GM12878 (cell line): ENCODE data around the gene IL15.
"Not testable (repeated sequence)": the region's sequence is repeated elsewhere in the genome, so short reads cannot be mapped to it uniquely, and the experiment has no call there.

ENCODE experiments used
- ATF7 ChIP-seq: fragments of 450-650 bp; IDR thresholded peaks from 2 replicates; pipeline ENCODE4 v1.6.1; 2016; ENCODE audit warnings: low read depth, mild to moderate bottlenecking
- CREB1 ChIP-seq: IDR thresholded peaks from 2 replicates; pipeline ENCODE4 v1.6.1; 2012; ENCODE audit warnings: low read depth, mild to moderate bottlenecking, inconsistent platforms
- CTCF ChIP-seq, 3 experiments: IDR thresholded peaks in 2 of 3; conservative IDR thresholded peaks in 1 of 3; 2 replicates each; pipeline ENCODE4 v1.5.1; 2011; ENCODE audit warnings: low read depth in 3 of 3, low read length in 3 of 3, mild to moderate bottlenecking in 3 of 3, control low read depth in 2 of 3, moderate library complexity in 2 of 3, inconsistent platforms in 1 of 3, mixed read lengths in 1 of 3; ENCODE audit not compliant: control insufficient read depth in 2 of 3, insufficient read depth in 1 of 3; ENCODE audit errors: extremely low read depth in 1 of 3
- EZH2 ChIP-seq: IDR thresholded peaks from 2 replicates; pipeline ENCODE4 v1.6.1; 2012; ENCODE audit warnings: low read depth, mild to moderate bottlenecking, control low read depth, inconsistent platforms, low read length, borderline replicate concordance; ENCODE audit not compliant: control insufficient read depth
- NRF1 ChIP-seq: conservative IDR thresholded peaks from 2 replicates; pipeline ENCODE4 v1.6.1; 2011; ENCODE audit warnings: mild to moderate bottlenecking, low read depth, low read length, improper control_type of control experiment
- POLR2AphosphoS5 ChIP-seq: IDR thresholded peaks from 2 replicates; pipeline ENCODE4 v1.6.1; 2011; ENCODE audit warnings: mild to moderate bottlenecking, low read length, inconsistent platforms
- RFX5 ChIP-seq: IDR thresholded peaks from 2 replicates; pipeline ENCODE4 v1.6.1; 2011; ENCODE audit warnings: low read depth, low read length, improper control_type of control experiment
- SMARCA5 ChIP-seq: fragments of 450-650 bp; IDR thresholded peaks from 2 replicates; pipeline ENCODE4 v1.6.1; 2017; ENCODE audit warnings: mild to moderate bottlenecking
- ZNF24 ChIP-seq: fragments of 450-650 bp; IDR thresholded peaks from 2 replicates; pipeline ENCODE4 v1.6.1; 2017; ENCODE audit warnings: antibody characterized with exemption, mild to moderate bottlenecking
- ZZZ3 ChIP-seq: IDR thresholded peaks from 2 replicates; pipeline ENCODE4 v1.6.1; 2011; ENCODE audit warnings: low read depth; ENCODE audit not compliant: control insufficient read depth, insufficient read length
- TF ChIP-seq, protein P1 (sequence below): fragments of 450-650 bp; IDR thresholded peaks from 2 replicates; pipeline ENCODE4 v1.6.1; 2016; ENCODE audit warnings: mild to moderate bottlenecking, moderate library complexity, borderline replicate concordance

GRCh38 chr4:141689726-141690296 lies 53.4 kb downstream of the IL15 start:
- not testable (repeated sequence) for TF ChIP-seq CTCF (IDR thresholded peaks at IDR 0.05 in 2 of 3, conservative IDR thresholded peaks at IDR 0.05 in 1 of 3; ENCODE audit: control insufficient read depth in 2 of 3, extremely low read depth in 1 of 3, insufficient read depth in 1 of 3, low read depth in 3 of 3, low read length in 3 of 3); NRF1; ATF7; RFX5; ZNF24; CREB1; SMARCA5; ZZZ3; POLR2AphosphoS5; EZH2
- TF ChIP-seq, protein P1, sequence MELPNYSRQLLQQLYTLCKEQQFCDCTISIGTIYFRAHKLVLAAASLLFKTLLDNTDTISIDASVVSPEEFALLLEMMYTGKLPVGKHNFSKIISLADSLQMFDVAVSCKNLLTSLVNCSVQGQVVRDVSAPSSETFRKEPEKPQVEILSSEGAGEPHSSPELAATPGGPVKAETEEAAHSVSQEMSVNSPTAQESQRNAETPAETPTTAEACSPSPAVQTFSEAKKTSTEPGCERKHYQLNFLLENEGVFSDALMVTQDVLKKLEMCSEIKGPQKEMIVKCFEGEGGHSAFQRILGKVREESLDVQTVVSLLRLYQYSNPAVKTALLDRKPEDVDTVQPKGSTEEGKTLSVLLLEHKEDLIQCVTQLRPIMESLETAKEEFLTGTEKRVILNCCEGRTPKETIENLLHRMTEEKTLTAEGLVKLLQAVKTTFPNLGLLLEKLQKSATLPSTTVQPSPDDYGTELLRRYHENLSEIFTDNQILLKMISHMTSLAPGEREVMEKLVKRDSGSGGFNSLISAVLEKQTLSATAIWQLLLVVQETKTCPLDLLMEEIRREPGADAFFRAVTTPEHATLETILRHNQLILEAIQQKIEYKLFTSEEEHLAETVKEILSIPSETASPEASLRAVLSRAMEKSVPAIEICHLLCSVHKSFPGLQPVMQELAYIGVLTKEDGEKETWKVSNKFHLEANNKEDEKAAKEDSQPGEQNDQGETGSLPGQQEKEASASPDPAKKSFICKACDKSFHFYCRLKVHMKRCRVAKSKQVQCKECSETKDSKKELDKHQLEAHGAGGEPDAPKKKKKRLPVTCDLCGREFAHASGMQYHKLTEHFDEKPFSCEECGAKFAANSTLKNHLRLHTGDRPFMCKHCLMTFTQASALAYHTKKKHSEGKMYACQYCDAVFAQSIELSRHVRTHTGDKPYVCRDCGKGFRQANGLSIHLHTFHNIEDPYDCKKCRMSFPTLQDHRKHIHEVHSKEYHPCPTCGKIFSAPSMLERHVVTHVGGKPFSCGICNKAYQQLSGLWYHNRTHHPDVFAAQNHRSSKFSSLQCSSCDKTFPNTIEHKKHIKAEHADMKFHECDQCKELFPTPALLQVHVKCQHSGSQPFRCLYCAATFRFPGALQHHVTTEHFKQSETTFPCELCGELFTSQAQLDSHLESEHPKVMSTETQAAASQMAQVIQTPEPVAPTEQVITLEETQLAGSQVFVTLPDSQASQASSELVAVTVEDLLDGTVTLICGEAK = not testable (repeated sequence)
